Common myeloid progenitor, CD34-positive (primary cell): ENCODE measurements around the gene OBSCN.

Experiments used
- CTCF ChIA-PET: fragments of 350-600 bp; sonication (Branson Sonifier 250); formaldehyde crosslinking; loops from one replicate; lab custom pipeline; 2021; ENCODE audit warnings: antibody characterized with exemption; lab: Charles Lee
- POLR2A ChIA-PET: fragments of 350-600 bp; sonication (Branson Sonifier 250); formaldehyde crosslinking; loops from one replicate; lab custom pipeline; 2021; ENCODE audit warnings: antibody characterized with exemption; lab: Charles Lee
- DNase-seq, 3 donors: peaks; one replicate each; pipeline versions ENCODE4 v3.0.0 to v3.0.0-alpha.2; 2013
- H3K27ac ChIP-seq, 2 experiments: 1 replicate in 1 of 2; 2 replicates in 1 of 2; pipeline ENCODE4 v1.7.0; 2013; ENCODE audit warnings: inconsistent platforms in 2 of 2, low read length in 2 of 2, mild to moderate bottlenecking in 2 of 2, low read depth in 1 of 2, moderate library complexity in 1 of 2; ENCODE audit not compliant: severe bottlenecking in 2 of 2, insufficient read depth in 1 of 2, poor library complexity in 1 of 2
- H3K27me3 ChIP-seq, 5 experiments: replicated peaks in 2 of 5; 1 replicate in 3 of 5; 2 replicates in 2 of 5; pipeline versions ENCODE4 v1.6.1 to v1.7.0; 2013; ENCODE audit warnings: low read length in 4 of 5, mild to moderate bottlenecking in 2 of 5, moderate library complexity in 2 of 5, inconsistent platforms in 1 of 5; ENCODE audit not compliant: insufficient read depth in 5 of 5, control insufficient read depth in 4 of 5
- H3K36me3 ChIP-seq, 4 experiments: 1 replicate in 2 of 4; 2 replicates in 2 of 4; pipeline versions ENCODE4 v1.6.1 to v1.7.0; 2013; ENCODE audit warnings: low read length in 3 of 4, control low read depth in 1 of 4, mild to moderate bottlenecking in 1 of 4; ENCODE audit not compliant: control insufficient read depth in 4 of 4, insufficient read depth in 4 of 4
- H3K4me1 ChIP-seq, 4 experiments: 1 replicate in 3 of 4; 2 replicates in 1 of 4; pipeline versions ENCODE4 v1.6.1 to v1.7.1; 2013; ENCODE audit warnings: low read length in 3 of 4, mild to moderate bottlenecking in 3 of 4, control low read depth in 1 of 4, inconsistent platforms in 1 of 4, moderate library complexity in 1 of 4; ENCODE audit not compliant: control insufficient read depth in 4 of 4, insufficient read depth in 4 of 4; ENCODE audit errors: control extremely low read depth in 1 of 4
- H3K4me3 ChIP-seq, 7 experiments: 1 replicate in 4 of 7; 2 replicates in 3 of 7; pipeline versions ENCODE4 v1.5.1 to v1.7.0; 2013; ENCODE audit warnings: mild to moderate bottlenecking in 7 of 7, low read length in 6 of 7, moderate library complexity in 6 of 7, inconsistent platforms in 2 of 7, low read depth in 2 of 7, control low read depth in 1 of 7; ENCODE audit not compliant: insufficient read depth in 4 of 7, control insufficient read depth in 1 of 7; ENCODE audit errors: extremely low read depth in 1 of 7
- H3K9me3 ChIP-seq, 5 experiments: 1 replicate in 4 of 5; 2 replicates in 1 of 5; pipeline versions ENCODE4 v1.6.1 to v1.7.1; 2013; ENCODE audit warnings: low read length in 4 of 5, mild to moderate bottlenecking in 2 of 5, inconsistent platforms in 1 of 5, low read depth in 1 of 5, moderate library complexity in 1 of 5; ENCODE audit not compliant: control insufficient read depth in 4 of 5, insufficient read depth in 2 of 5; ENCODE audit errors: control extremely low read depth in 1 of 5
- WGBS: methylation state at CpG from one replicate; pipeline ENCODE4 v1.1.5; 2013; ENCODE audit not compliant: insufficient coverage; 5-methylcytosine and 5-hydroxymethylcytosine counted together

Gene OBSCN

DNA sequence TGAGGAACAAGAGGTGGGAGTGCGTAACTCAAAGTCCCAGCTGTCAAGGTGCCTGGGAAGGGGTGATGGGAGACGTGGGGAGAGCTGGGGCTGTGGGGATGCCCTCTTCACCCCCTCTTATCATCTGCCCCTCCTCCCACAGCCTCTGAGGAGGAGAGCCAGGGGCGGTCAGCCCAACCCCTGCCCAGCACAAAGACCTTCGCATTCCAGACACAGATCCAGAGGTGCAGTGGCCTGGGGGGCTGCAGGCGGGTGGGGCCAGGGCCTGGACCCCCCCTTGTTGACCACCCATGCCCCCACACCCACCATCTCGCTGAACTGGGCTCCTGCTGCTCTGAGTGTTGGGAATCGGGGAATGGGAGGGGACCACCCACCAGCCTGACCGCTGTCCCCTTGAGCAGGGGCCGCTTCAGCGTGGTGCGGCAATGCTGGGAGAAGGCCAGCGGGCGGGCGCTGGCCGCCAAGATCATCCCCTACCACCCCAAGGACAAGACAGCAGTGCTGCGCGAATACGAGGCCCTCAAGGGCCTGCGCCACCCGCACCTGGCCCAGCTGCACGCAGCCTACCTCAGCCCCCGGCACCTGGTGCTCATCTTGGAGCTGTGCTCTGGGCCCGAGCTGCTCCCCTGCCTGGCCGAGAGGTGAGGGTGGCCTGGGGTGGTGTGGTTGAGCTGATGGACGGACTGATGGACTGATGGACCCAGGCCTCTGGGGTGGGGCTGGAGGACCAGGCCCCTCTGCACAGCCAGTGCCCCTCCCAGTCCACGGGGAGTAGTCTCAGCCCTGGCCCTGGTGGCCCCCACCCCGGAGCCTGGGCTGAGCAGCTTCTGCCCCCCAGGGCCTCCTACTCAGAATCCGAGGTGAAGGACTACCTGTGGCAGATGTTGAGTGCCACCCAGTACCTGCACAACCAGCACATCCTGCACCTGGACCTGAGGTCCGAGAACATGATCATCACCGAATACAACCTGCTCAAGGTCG, 169.1 kb downstream of the OBSCN start:
- Histone ChIP-seq H3K36me3 (peaks cover 0 to 2% (median 0%) of the 10 kb centered on the region in 4 experiments), H3K4me3 (no peak overlapping the region), H3K27me3 (peaks cover 0 to 8% (median 3%) of the 10 kb centered on the region in 5 experiments), H3K9me3 (no peaks in the 10 kb centered on the region), H3K4me1 (peaks cover 0 to 15% (median 12%) of the 10 kb centered on the region in 4 experiments), H3K27ac (no peak overlapping the region)
- DNase-seq = no peak
- 95% methylated on average over 17 of the region's 31 CpGs for WGBS
- POLR2A ChIA-PET = no interaction called here
- CTCF ChIA-PET = interaction anchor here (0.8 kb wide), 1 partner anchor 16 kb away, joined by 3 read pairs; no protein-coding TSS in a partner anchor

DNA sequence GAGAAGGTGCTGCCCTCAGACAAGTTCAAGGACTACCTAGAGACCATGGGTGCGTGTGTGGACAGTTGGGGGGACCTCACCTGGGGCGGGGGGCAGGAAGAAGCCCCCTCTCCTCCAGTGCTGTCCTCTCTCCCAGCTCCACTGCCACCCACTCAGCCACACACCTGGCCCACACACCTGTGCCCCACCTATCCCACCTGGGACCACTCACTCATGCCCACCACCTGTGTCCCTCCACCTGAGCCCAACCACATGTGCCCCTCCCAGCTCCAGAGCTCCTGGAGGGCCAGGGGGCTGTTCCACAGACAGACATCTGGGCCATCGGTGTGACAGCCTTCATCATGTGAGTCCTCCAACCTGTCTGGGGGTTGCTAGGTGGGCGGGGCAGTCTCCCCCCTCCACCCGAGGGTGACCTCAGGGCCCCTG, 169.8 kb downstream of the OBSCN start:
- Histone ChIP-seq H3K4me3 (peak overlapping the region in 1 of 7 experiments; percentile 46), H3K36me3 (peaks cover 0 to 2% (median 0%) of the 10 kb centered on the region in 4 experiments), H3K4me1 (peaks cover 0 to 15% (median 12%) of the 10 kb centered on the region in 4 experiments), H3K27ac (no peak overlapping the region), H3K9me3 (no peaks in the 10 kb centered on the region), H3K27me3 (peaks cover 0 to 8% (median 3%) of the 10 kb centered on the region in 5 experiments)
- peak in 1 of 3 donors; percentile 3 for DNase-seq
- 94% methylated on average over 3 of the region's 5 CpGs for WGBS
- ChIA-PET CTCF (interaction anchor here (0.8 kb wide), 1 partner anchor 15 kb away, joined by 3 read pairs; no protein-coding TSS in a partner anchor), POLR2A (no interaction called here)

DNA sequence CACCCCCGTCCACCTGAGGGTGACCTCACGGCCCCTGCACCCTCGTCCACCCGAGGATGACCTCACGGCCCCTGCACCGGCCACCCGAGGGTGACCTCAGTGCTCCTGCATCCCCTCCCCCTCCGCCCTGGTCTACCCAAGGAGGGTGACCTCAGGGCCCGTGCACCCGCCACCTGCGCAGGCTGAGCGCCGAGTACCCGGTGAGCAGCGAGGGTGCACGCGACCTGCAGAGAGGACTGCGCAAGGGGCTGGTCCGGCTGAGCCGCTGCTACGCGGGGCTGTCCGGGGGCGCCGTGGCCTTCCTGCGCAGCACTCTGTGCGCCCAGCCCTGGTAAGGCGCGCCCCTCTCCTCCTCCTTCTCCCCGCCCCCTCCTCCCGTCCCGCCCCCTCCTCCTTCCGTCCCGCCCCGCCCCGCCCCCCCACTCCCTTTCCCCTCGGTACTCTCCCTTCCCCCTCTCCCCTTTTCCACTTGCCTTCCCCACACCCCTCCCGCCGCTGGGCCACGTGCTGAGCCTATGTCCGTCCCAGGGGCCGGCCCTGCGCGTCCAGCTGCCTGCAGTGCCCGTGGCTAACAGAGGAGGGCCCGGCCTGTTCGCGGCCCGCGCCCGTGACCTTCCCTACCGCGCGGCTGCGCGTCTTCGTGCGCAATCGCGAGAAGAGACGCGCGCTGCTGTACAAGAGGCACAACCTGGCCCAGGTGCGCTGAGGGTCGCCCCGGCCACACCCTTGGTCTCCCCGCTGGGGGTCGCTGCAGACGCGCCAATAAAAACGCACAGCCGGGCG, 170.4 kb downstream of the OBSCN start:
- Histone ChIP-seq H3K27me3 (peaks cover 0 to 8% (median 3%) of the 10 kb centered on the region in 5 experiments), H3K4me1 (peaks cover 0 to 15% (median 12%) of the 10 kb centered on the region in 4 experiments), H3K36me3 (peaks cover 0 to 2% (median 0%) of the 10 kb centered on the region in 4 experiments), H3K27ac (no peak overlapping the region), H3K9me3 (no peaks in the 10 kb centered on the region), H3K4me3 (peak overlapping the region; percentile 53 to 82 (median 57))
- peak; percentile 52 to 78 (median 69) for DNase-seq
- WGBS = 16% methylated on average over 54 of the region's 73 CpGs
- CTCF ChIA-PET = interaction anchor here (0.6 kb wide), 1 partner anchor 135 kb away, joined by 4 read pairs; no protein-coding TSS in a partner anchor
- POLR2A ChIA-PET = interaction anchor here (0.8 kb wide), 1 partner anchor 108 kb away, joined by 4 read pairs; the partner anchor contains the start of gene RNF187

DNA sequence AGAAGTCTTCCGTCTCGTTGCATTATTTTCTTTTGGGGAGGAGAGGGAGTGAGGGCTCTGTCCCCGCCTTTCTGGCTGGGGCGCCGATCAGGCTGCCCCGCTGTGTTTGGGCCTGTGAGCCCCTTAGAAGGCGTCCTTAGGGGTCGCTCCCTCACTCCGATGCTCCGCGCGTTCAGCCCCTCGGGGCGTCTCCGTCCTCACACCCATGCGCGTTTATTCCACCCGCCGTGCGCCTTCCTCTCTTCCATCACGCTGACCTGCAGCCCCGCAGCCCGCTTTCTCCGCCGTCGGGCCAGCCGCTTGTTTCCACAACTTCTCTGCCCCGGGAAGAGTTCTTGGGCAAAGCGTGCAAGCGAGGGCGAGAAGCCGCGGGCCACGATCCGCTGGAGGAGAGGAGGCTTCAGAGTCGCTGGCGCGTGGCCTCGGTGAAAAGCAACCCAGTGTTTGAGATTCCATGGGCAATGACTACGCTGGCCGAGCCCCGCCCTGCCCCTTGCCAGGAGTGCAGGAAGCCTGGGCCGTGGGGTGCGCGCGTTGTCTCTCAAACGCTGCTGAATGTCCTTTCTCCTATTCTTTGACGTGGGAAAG, 171.1 kb downstream of the OBSCN start:
- Histone ChIP-seq H3K27ac (no peak overlapping the region), H3K4me1 (peaks cover 0 to 15% (median 12%) of the 10 kb centered on the region in 4 experiments), H3K36me3 (peaks cover 0 to 2% (median 0%) of the 10 kb centered on the region in 4 experiments), H3K4me3 (peak overlapping the region; percentile 53 to 82 (median 57)), H3K9me3 (no peaks in the 10 kb centered on the region), H3K27me3 (peaks cover 0 to 8% (median 3%) of the 10 kb centered on the region in 5 experiments)
- 1% methylated on average over 43 of the region's 48 CpGs for WGBS
- POLR2A ChIA-PET = interaction anchor here (0.8 kb wide), 2 partner anchors 14 to 108 kb away, joined by 3 to 4 read pairs; partner anchors contain the start of gene RNF187
- DNase-seq = peak in 1 of 3 donors; percentile 29
- CTCF ChIA-PET = interaction anchor here (1.2 kb wide), 1 partner anchor 77 kb away, joined by 5 read pairs; no protein-coding TSS in a partner anchor

DNA sequence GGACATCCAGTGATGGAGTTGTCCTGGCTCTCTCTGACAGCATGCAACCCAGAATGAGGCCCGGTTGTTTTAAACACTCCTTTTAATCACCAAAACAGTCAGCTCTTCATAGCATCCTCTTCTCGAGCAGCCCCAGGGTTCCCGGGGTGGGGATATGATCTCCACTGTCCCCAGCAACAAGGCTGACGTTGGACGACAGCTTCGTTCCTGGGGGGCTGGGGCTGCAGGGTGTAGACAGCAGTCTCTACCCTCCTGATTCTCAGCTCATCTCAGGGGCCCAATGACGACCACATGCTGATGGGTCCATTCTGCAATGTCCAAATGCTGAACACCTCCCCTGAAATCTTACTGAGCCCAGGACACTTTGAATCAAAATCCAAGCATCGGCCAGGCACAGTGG, 171.8 kb downstream of the OBSCN start:
- Histone ChIP-seq H3K9me3 (no peaks in the 10 kb centered on the region), H3K27ac (no peak overlapping the region), H3K4me3 (no peak overlapping the region), H3K36me3 (peaks cover 0 to 2% (median 0%) of the 10 kb centered on the region in 4 experiments), H3K4me1 (peaks cover 0 to 15% (median 12%) of the 10 kb centered on the region in 4 experiments), H3K27me3 (peaks cover 0 to 8% (median 3%) of the 10 kb centered on the region in 5 experiments)
- DNase-seq = no peak
- 88% methylated on average over 8 of the region's 8 CpGs for WGBS
- ChIA-PET CTCF (interaction anchor here (1.0 to 1.2 kb wide), 3 partner anchors 13 to 83 kb away, joined by 3 to 5 read pairs (median 4); no protein-coding TSS in a partner anchor), POLR2A (interaction anchor here (0.8 kb wide), 1 partner anchor 13 kb away, joined by 3 read pairs; no protein-coding TSS in a partner anchor)

DNA sequence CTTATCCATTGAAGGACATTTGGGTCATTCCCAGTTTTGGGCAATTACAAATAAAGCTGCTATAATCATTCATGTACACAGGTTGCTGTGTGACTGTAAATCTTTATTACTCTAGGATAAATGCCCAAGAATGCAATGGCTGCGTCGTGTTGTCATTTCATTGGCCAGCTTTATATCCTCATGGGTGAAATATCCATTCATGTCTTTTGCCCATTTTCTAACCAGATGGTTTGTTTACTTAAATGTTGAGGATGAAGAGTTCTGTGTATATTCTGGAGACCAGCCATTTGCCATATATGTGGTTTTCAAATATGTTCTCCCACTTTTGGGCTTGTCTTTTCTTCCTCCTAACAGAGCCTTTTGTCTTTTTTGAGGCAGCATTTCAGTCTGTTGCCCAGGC, 173.5 kb downstream of the OBSCN start:
- no peak overlapping the region for H3K4me3 ChIP-seq

More for the DNA sequence above, 173.5 kb downstream of the OBSCN start:
- DNase-seq = no peak
- Histone ChIP-seq H3K4me1 (peaks cover 0 to 15% (median 12%) of the 10 kb centered on the region in 4 experiments), H3K27ac (no peak overlapping the region), H3K36me3 (no peaks in the 10 kb centered on the region), H3K27me3 (peaks cover 0 to 8% (median 3%) of the 10 kb centered on the region in 5 experiments), H3K9me3 (no peaks in the 10 kb centered on the region)
- WGBS = 100% methylated on average over 2 of the region's 2 CpGs
- ChIA-PET POLR2A (no interaction called here), CTCF (no interaction called here)
